Parietal lobe (tissue), 2 donors: ENCODE data around the gene ATG16L1. TPM values are rescaled to one million over a fixed set of nuclear protein-coding genes. Genes with fewer than 3 reads are reported as not detected.

Experiments used
- small RNA-seq: library from RNA; depleted of rRNA; stranded (forward); fragments of <200 nt; gene quantifications from one replicate; pipeline ENCODE3, GENCODE V24; 2014; ENCODE audit warnings: low replicate concordance
- total RNA-seq: library from RNA; depleted of rRNA; stranded (reverse); fragments of >200 nt; gene quantifications from one replicate; pipeline ENCODE4 v1.2.3, GENCODE V29; 2014

ATG16L1 gene
- total RNA-seq, result 59.5 TPM

DNA sequence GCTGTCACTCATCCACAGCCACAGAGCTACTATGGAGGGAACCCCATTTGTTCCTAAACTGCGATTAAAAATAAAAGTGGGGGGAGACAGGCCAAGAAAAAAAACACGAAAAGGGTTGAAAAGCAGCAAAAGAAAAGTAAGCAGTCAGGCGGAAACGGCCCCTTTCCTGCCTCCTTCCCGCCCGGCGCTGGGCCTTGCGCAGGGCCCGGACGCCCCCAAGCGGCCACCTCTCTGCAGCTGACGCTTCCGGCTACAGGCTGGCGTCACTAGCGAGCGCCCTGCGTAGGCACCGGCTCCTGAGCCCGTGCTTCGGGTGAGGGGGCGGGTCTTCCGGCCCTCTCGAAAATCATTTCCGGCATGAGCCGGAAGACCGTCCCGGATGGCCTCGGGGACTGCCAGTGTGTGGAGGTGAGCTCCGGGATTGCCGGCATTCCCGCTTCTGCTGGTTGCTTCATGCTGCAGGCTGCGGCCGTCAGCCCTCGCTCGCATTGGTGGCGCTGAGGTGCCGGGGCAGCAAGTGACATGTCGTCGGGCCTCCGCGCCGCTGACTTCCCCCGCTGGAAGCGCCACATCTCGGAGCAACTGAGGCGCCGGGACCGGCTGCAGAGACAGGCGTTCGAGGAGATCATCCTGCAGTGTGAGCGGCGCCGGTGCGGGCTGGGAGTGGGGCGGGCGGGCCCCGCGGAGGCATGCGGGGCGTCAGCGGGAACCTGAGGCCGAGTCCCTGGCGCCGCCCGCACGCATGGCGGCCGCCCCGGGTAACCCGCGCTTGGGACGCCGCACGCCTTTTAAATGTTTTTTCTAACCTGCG is at the start of gene ATG16L1:
Gene ATG16L1 (plus strand): TSS at position 368 of the 811 bp plus-strand sequence. CDS start 155 bp downstream, at position 523.

DNA sequence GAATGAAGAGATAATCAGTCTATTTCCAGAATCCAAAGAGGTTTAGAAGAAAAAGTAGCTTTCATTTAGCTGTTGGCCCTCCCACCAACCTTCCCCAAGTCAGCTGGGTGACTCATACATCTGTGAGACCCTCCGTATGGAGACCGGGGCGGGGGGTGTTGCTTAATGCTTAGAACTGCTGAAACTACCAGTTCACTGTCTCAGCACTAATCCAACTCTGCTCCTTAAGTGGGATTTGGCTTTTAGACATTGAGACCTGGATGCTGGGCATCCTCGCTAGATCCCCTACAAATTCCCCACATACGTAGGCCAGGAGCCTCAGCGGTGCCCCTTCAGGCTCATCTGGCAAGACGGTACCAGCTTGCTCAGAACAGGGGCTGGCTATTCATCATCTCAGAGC is 56.1 kb downstream of the ATG16L1 start, which contains the start of gene SAG:
Gene SAG (plus strand): TSS at position 252 of the 400 bp plus-strand sequence. CDS start 1,374 bp downstream, outside the sequence.

Small RNA genes lying within 50 kb of the gene (small RNA-seq; reads per million reads assigned to genes)
- gene RN7SL32P, result not detected
- 37.4 reads per million, percentile 93 among the genes with 10 or more reads in this experiment for gene SCARNA5
- gene SCARNA6, result 14.1 reads per million, percentile 91 among the genes with 10 or more reads in this experiment

Other genes starting within 250 kb of the ATG16L1 start
- gene NGEF, start 238.4 kb upstream of the ATG16L1 start, total RNA-seq, result 33.5 TPM
- gene NEU2, start 219.0 kb upstream of the ATG16L1 start, total RNA-seq, result not detected
- gene INPP5D, start 191.3 kb upstream of the ATG16L1 start, total RNA-seq, result 8.5 TPM
- 0.63 TPM for gene SAG, start 56.1 kb downstream of the ATG16L1 start, total RNA-seq
- gene DGKD, start 102.8 kb downstream of the ATG16L1 start, total RNA-seq, result 63.5 TPM